Gastrocnemius medialis (tissue), 4 donors: ENCODE results near the gene SCN8A. TPM values are rescaled to one million over a fixed set of nuclear protein-coding genes. Genes with fewer than 3 reads are reported as not detected.

ENCODE experiments used
- ATAC-seq, 2 donors: fragments of 150-250 bp; one replicate each; pipeline ENCODE4 v1.9.1; 2016
- DNase-seq, 2 donors: peaks; one replicate each; pipeline ENCODE4 v3.0.0-alpha.2; 2019
- H3K27ac ChIP-seq, 4 donors: fragments of 200-600 bp; sonication (generic); 1 replicate in 1 of 4; 2 replicates in 3 of 4; pipeline ENCODE4 v1.5.1; 2016 to 2018; ENCODE audit warnings: mild to moderate bottlenecking in 2 of 4, moderate library complexity in 1 of 4
- H3K27me3 ChIP-seq, 3 donors: fragments of 200-600 bp; sonication (generic) in 2 of 3; 1 replicate in 1 of 3; 2 replicates in 2 of 3; pipeline versions ENCODE4 v1.5.1 to v1.6.0; 2016 to 2019; ENCODE audit warnings: mild to moderate bottlenecking in 1 of 3, moderate library complexity in 1 of 3
- H3K36me3 ChIP-seq, 2 donors: fragments of 200-600 bp; sonication (generic) in 1 of 2; one replicate each; pipeline ENCODE4 v1.5.1; 2017 to 2018
- H3K4me1 ChIP-seq, 2 donors: fragments of 200-600 bp; sonication (generic) in 1 of 2; one replicate each; pipeline ENCODE4 v1.5.1; 2016 to 2017; ENCODE audit warnings: mild to moderate bottlenecking in 2 of 2
- H3K4me3 ChIP-seq, 4 donors: fragments of 200-600 bp; sonication (generic) in 3 of 4; 1 replicate in 1 of 4; 2 replicates in 3 of 4; pipeline ENCODE4 v1.5.1; 2016 to 2019; ENCODE audit warnings: mild to moderate bottlenecking in 2 of 4
- H3K9me3 ChIP-seq, 3 donors: fragments of 200-600 bp; sonication (generic) in 2 of 3; 1 replicate in 1 of 3; 2 replicates in 2 of 3; pipeline ENCODE4 v1.5.1; 2016 to 2019
- CTCF ChIP-seq, 5 experiments: fragments of 450-650 bp in 3 of 5; fragments of 200-600 bp in 2 of 5; sonication (generic) in 2 of 5; IDR thresholded peaks in 4 of 5; conservative IDR thresholded peaks in 1 of 5; 1 replicate in 4 of 5; 2 replicates in 1 of 5; pipeline ENCODE4 v1.5.1; 2016 to 2019; ENCODE audit warnings: antibody characterized with exemption in 5 of 5, mild to moderate bottlenecking in 3 of 5, moderate library complexity in 3 of 5
- POLR2A ChIP-seq, 2 donors: fragments of 450-650 bp; IDR thresholded peaks; one replicate each; pipeline ENCODE4 v1.6.1; 2017; ENCODE audit warnings: antibody characterized with exemption in 2 of 2, mild to moderate bottlenecking in 2 of 2, moderate library complexity in 2 of 2
- in situ Hi-C, 4 donors: fragments of 200-750 bp; cut with MboI; loops; one replicate each; pipeline versions ENCODE4 v1.15.0 to v1.8.0; 2017; ENCODE audit warnings: low sequenced_read_pairs in 4 of 4
- intact Hi-C: fragments of 100-400 bp; cut with DNase I; formaldehyde crosslinking; loops from one replicate; pipeline ENCODE4 v1.15.1; 2023; ENCODE audit warnings: low total_unique reads
- total RNA-seq, 4 donors: library from RNA; depleted of rRNA; stranded (reverse); fragments of >200 nt; gene quantifications; one replicate each; pipeline versions ENCODE4 v1.1.0 to v1.2.3, GENCODE V29; 2016

Gene SCN8A
- total RNA-seq, 4 donors from 2014 or later, result 0.05 to 0.29 TPM; not detected in 2

GRCh38 chr12:51675071-51675803 lies 84.2 kb downstream of the SCN8A start:
- intact Hi-C loops, result no loop called here

GRCh38 chr12:51676875-51677274 lies 85.8 kb downstream of the SCN8A start:
- intact Hi-C loops, result no loop called here
- Histone ChIP-seq H3K4me1 (no peaks in the 10 kb centered on the region), H3K36me3 (no peaks in the 10 kb centered on the region), H3K9me3 (no peaks in the 10 kb centered on the region), H3K4me3 (no peak overlapping the region), H3K27ac (no peak overlapping the region), H3K27me3 (no peaks in the 10 kb centered on the region)
- in situ Hi-C loops, result loop anchor here in 1 of 4 donors (25.0 kb wide), 1 partner anchor 110 kb away; no protein-coding TSS in a partner anchor
- DNase-seq (no peak), ATAC-seq (no peak)
- no peak for TF ChIP-seq CTCF (IDR thresholded peaks at IDR 0.05 in 4 of 5, conservative IDR thresholded peaks at IDR 0.05 in 1 of 5)

More at GRCh38 chr12:51675071-51675803, 84.2 kb downstream of the SCN8A start:
- Histone ChIP-seq H3K4me1 (no peaks in the 10 kb centered on the region), H3K27me3 (no peaks in the 10 kb centered on the region), H3K9me3 (no peaks in the 10 kb centered on the region), H3K4me3 (no peak overlapping the region), H3K36me3 (no peaks in the 10 kb centered on the region), H3K27ac (no peak overlapping the region)
- TF ChIP-seq POLR2A (IDR thresholded peaks at IDR 0.05) (no peak), CTCF (IDR thresholded peaks at IDR 0.05 in 4 of 5, conservative IDR thresholded peaks at IDR 0.05 in 1 of 5) (no peak)
- DNase-seq (no peak), ATAC-seq (no peak)
- in situ Hi-C loops, result loop anchor here in 1 of 4 donors (25.0 kb wide), 1 partner anchor 112 kb away; no protein-coding TSS in a partner anchor

GRCh38 chr12:51677284-51677968 lies 86.4 kb downstream of the SCN8A start:
- Histone ChIP-seq H3K27me3 (no peaks in the 10 kb centered on the region), H3K4me3 (peak overlapping the region in 2 of 4 donors; percentile 14 to 23), H3K9me3 (no peaks in the 10 kb centered on the region), H3K27ac (no peak overlapping the region), H3K36me3 (no peaks in the 10 kb centered on the region), H3K4me1 (no peaks in the 10 kb centered on the region)
- no peak for TF ChIP-seq CTCF (IDR thresholded peaks at IDR 0.05 in 4 of 5, conservative IDR thresholded peaks at IDR 0.05 in 1 of 5)
- no peak for TF ChIP-seq POLR2A (IDR thresholded peaks at IDR 0.05)
- no peak for DNase-seq
- intact Hi-C loops (no loop called here), in situ Hi-C loops (loop anchor here in 1 of 4 donors (25.0 kb wide), 1 partner anchor 110 kb away; no protein-coding TSS in a partner anchor)
- no peak for ATAC-seq

GRCh38 chr12:51678086-51678724 lies 87.2 kb downstream of the SCN8A start:
- in situ Hi-C loops, result loop anchor here in 1 of 4 donors (25.0 kb wide), 1 partner anchor 109 kb away; no protein-coding TSS in a partner anchor
- H3K27ac ChIP-seq, result no peak overlapping the region
- DNase-seq (no peak), ATAC-seq (peak; percentile 65 to 82)
- no peaks in the 10 kb centered on the region for H3K4me1 ChIP-seq
- no peaks in the 10 kb centered on the region for H3K9me3 ChIP-seq
- H3K36me3 ChIP-seq, result no peaks in the 10 kb centered on the region
- H3K27me3 ChIP-seq, result no peaks in the 10 kb centered on the region
- TF ChIP-seq POLR2A (IDR thresholded peaks at IDR 0.05), result no peak
- peak in 3 of 5 experiments; percentile 6 to 57 (median 29) for TF ChIP-seq CTCF (IDR thresholded peaks at IDR 0.05 in 4 of 5, conservative IDR thresholded peaks at IDR 0.05 in 1 of 5)
- intact Hi-C loops, result no loop called here
- H3K4me3 ChIP-seq, result peak overlapping the region in 2 of 4 donors; percentile 14 to 23
